ENCODE measurements around the gene CDC42EP2. TPM values are rescaled to one million over a fixed set of nuclear protein-coding genes. Genes with fewer than 3 reads are reported as not detected.
"Not testable (repeated sequence)": the region's sequence is repeated elsewhere in the genome, so short reads cannot be mapped to it uniquely, and the experiment has no call there.

CDC42EP2 gene
- total RNA-seq, 1 donor from 2014 or later, result 13.0 TPM

DNA sequence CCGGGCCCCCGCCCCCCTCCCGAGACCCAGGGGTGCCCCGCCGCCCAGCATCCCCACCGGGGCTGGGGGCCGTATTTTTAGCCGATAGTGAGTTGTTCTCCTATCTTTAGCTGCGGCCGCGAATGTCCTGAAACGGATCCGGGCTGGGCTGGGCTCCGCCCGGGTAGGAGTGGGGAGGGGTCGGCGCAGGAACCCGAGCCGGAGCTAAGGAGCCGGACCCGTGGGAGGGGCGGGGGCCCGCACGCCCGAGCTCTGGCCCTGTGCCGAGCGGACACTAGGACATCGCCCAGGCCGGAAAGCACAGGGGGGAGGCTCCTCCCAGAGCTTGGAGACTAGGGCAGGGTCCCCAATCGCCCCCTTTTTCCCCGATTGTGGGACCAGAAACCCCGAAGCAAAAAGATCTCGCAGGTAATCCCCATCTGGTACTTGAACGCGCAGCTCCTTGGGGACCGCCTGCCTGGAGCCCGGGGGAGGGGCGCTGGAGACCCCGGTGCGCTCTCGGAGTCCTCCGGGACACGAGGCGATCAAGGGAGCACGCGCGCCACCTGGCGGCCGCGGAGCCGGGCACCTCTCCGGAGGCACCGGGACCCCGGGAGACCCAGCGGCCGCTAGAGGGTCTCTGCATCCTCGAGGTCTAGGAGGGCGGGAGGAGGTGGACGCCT lies 669 bp downstream of the CDC42EP2 start:
- ATAC-seq, result peak; percentile 67
- DNase-seq, result peak; percentile 94
- intact Hi-C loops (cut with micrococcal nuclease), result loop anchor here (2.0 kb wide), 1 partner anchor 41 kb away; no protein-coding TSS in a partner anchor

DNA sequence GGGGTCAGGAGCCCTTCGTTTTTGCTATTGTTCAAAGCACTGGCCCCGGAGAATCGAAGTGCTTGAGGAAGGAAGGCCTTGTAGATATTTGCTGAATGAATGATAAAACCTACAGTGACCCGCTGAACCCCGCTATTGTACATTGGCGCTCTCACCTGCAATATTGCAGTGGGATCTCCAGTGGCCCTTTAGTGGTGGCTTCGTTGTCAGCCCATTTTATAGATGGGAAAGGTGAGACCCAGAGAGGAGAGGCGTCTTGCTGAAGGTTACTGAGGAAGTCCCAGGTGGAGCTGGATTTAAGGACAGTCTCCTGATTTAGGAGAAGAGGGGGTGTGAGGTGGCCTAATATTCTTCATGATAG lies 1.2 kb downstream of the CDC42EP2 start:
- DNase-seq (no peak), ATAC-seq (no peak)
- intact Hi-C loops (cut with micrococcal nuclease), result loop anchor here (2.0 kb wide), 1 partner anchor 41 kb away; no protein-coding TSS in a partner anchor

DNA sequence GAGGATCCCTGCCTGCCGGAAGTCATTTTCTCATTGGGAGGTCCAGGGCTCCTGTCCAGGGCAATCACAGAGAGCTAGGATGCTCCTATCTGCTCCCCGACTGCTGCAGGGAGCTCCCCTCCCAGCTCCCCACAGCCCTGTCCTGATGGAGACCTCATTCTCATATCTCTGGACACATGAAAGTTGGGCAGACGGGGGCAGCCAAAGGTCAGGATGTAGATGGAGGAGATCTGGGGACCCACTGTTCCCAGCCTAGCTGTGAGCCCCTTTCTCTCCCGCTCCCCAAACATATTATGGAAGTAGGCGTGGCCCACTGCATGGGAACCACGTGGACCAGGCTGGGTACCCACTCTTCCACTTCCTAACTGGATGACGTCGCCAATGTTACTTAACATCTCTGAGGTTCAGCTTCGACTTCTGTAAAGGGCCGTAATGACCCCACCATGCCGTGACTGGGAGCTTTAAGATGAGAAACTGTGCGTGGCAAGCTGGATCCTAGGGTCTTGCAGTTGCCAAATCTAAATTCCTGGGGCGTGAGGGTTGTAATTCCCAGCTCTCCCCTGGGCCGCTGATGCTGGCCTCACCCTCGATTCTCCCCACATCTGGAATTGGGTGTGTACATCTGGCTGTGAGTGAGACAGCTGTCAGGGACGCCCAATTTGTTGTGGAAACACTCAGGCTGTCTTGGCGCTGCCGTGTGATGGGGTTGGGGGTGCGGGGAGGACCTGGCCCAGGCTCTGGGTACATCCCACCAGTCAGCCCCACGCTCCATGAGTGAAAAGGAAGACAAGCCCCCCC lies 1.8 kb downstream of the CDC42EP2 start:
- DNase-seq (peak; percentile 75), ATAC-seq (peak; percentile 45)
- intact Hi-C loops (cut with micrococcal nuclease), result no loop called here

DNA sequence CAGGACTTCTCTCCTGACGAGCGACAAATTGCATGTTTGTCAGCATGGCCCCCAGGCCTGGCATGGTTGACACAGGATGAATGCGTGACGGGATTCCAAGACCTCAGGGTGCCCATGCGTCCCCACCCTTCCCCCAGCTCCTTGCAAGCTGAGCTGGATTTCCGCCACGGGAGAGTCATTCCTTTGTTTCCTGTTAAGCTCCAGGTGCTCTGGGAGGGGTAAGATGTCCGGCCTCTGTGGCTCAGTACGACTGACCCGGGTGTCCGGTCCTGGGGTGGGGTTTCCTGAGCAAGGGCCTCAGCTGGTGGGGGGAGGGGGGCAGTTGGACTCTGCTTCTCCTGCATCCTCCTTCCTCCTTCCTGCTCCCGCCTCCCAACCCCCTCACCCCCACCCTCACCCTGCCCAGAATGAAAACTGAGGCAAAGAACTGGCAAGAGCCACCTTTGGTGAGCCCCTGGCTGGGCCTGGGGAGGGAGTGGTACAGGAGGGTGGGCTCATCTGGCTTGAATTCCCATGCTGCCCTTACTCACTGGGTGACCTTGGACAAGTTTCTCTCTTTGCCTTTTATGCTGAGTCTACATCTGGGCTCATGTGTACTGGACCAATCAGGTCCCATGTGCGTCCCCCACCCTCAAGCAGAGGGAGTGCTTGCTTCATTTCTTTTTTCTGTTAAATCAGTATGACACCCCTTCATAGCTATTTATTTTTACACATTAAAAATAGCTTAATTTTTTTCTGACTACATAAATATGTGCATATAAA lies 2.5 kb downstream of the CDC42EP2 start:
- intact Hi-C loops (cut with micrococcal nuclease), result no loop called here
- ATAC-seq, result peak; percentile 31
- DNase-seq, result peak; percentile 80

DNA sequence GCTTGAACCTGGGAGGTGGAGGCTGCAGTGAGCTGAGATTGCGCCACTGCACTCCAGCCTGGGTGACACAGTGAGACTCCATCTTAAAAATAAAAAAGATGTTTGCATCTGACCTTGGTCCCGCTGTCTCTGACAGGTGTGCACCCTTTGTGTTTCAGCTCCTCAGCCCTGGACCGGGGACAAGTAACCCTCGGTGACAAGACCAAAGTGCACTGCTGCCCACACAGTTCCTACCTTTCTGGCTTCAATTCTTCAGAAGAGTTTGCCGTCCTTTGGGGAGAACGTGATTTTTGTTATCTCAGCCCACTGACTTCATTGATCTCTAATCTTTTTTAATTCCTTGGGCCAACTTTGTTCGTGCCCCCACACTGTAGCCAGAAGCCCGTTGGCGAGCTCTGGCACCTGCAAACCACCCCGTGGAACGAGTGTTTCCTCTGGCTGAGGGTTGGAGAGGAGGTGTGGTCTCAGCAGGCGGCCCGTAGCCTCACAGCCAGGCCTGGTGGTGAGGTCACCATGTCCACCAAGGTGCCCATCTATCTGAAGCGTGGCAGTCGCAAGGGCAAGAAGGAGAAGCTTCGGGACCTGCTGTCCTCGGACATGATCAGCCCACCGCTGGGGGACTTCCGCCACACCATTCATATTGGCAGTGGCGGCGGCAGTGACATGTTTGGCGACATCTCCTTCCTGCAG lies 5.9 kb downstream of the CDC42EP2 start:
- ATAC-seq (no peak), DNase-seq (peak; percentile 31)
- intact Hi-C loops (cut with micrococcal nuclease), result no loop called here

DNA sequence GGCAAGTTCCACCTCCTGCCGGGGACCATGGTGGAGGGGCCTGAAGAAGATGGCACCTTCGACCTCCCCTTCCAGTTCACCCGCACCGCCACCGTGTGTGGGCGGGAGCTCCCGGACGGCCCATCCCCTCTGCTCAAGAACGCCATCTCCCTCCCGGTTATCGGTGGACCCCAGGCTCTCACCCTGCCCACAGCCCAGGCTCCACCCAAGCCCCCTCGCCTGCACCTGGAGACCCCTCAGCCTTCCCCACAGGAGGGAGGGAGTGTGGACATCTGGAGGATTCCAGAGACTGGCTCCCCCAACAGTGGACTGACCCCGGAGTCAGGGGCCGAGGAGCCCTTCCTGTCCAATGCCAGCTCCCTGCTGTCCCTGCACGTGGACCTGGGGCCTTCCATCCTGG lies 6.4 kb downstream of the CDC42EP2 start:
- intact Hi-C loops (cut with micrococcal nuclease), result no loop called here
- DNase-seq, result peak; percentile 23
- ATAC-seq, result no peak

DNA sequence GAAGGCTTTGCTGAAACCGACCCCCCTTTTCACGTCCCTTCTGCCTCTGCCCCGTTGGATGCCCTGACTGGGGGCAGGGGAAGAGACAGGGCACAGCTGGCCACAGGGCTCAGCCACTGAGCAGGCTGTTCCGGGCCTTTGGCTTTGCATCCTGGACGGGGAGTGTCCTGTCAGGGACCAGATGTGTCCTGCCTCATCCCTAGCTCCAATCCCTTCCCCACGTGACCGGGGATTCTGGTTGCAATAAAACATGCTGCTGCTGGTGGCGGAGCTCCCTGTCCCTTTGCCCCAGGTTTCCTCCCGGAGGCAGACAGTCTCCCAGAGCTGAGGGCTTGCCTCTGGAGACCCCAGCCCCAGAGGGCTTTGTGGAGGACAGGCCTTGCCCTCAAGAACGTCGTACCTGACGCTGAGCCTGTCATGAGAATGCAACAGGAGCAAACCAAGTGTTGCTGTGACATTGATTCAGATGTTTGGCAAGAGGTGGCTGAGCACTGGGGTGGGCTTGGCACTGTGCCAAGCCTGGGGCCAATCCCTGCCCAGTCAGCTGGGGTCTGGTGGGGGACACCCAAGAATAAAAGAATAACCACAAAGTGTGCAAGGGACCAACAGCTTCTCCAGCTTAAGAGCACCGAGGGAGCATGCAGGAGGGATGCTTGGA lies 7.3 kb downstream of the CDC42EP2 start:
- intact Hi-C loops (cut with micrococcal nuclease), result no loop called here
- ATAC-seq, result peak; percentile 2
- DNase-seq, result peak; percentile 30

DNA sequence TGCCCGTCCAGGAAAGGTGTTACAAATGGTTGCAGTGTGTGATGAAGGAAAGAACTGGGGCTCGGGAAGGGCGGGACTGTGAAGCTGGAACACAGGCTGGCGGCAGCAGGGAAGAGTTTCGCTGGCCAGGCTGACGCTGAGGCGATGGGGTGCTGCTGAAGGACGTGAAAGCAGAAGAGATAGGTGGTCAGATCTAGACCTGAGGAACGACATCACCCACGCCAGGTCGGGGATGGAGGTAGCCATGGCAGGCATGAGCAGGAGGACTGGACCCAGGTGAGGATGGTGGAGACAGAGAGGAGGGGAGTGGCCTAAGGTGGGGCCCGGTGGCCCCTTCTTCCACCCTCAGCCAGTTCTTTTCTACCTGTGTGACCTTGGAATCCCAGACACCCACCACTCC lies 9.1 kb downstream of the CDC42EP2 start:
- no peak for DNase-seq
- ATAC-seq, result peak; percentile 24
- intact Hi-C loops (cut with micrococcal nuclease), result no loop called here

DNA sequence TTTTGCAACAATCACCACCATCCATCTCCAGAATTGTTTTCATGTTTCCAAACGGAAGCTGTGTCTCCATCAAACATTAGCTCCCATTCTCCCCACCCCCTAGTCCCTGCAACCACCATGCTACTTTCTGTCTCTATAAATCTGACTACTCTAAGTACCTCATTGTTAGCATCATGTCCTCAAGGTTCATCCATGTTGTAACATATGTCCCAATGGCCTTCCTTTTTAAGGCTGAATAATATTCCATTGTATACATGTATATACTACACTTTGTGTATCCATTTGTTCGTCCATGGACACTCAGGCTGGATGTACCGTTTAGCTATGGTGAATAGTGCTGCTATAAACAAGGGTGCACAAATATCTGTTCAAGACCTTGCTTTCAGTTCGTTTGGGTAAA lies 10.8 kb downstream of the CDC42EP2 start:
- ATAC-seq (no peak), DNase-seq (no peak)
- intact Hi-C loops (cut with micrococcal nuclease), result no loop called here

DNA sequence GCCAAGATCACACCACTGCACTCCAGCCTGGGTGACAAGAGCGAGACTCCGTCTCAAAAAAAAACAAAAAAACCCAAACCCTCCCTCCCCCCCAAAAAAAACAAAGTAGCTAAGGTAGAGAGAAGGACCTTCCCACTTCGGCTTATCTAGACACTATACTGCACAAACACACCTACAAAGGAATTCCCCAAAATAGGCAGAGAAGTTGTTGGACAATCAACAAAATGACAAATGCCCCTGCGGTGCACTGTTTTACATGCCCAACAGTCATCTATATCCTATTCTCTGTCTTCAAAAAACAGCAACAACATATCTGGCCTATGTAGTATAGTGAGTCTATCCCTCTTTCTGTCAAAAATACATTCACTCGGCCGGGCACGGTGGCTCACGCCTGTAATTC lies 12.4 kb downstream of the CDC42EP2 start:
- ATAC-seq, result no peak
- DNase-seq, result no peak
- intact Hi-C loops (cut with micrococcal nuclease), result no loop called here

DNA sequence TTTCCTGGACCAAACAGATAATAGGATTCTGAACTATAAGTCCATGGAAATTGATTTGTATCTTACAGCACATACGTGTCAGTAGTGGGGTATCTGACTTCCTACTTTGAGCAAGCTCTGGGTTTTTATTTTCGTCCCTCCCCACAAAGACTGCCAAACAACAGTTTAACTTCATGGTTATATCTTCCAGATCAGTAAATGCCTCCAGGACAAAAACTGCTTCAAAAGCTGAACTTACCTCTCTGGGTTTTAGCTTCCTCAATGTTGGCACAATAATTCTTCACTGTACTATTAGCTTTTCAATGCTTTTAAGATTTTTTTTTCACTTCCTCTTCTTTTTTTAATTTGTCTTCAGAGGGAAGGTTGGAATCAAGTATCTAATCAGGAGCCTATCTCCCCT lies 14.8 kb downstream of the CDC42EP2 start:
- ATAC-seq (no peak), DNase-seq (no peak)
- intact Hi-C loops (cut with micrococcal nuclease), result no loop called here

DNA sequence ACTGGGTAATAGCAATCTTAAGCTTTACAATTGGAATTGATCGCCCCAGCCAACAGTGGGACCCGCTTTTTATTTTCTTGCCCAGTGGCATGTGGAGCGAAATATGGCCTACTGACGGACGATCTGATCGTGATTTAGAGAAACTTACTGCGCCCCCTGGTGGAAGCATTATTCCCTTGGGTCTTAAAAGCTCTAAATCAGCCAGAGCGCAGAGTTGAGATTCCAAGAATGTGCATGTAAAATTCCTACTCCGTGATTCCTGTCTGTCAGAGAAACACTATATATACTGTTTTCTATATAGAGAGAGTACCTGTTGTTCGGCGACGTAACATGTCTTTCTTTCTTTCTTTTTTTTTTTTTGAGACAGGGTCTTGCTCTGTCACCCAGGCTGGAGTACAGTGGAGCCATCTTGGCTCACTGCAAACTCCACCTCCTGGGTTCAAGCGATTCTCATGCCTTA lies 15.3 kb downstream of the CDC42EP2 start:
- intact Hi-C loops (cut with micrococcal nuclease), result no loop called here
- DNase-seq, result peak; percentile 70
- ATAC-seq, result peak; percentile 23

DNA sequence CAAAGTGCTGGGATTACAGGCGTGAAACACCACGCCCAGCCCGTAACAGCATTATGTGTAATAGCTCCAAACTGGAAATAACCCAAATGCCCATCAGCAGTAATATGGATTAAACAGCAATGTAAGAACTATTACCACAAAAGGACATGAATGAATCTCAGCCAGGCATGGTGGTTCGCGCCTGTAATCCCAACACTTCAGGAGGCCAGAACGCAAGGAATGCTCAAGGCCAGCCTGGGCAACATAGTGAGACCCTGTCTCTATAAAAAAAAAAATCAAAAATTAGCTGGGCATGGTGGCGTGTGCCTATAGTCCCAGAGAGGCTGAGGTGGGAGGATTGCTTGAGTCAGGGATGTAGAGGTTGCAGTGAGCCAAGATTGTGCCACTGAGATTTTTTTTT lies 15.9 kb downstream of the CDC42EP2 start:
- intact Hi-C loops (cut with micrococcal nuclease), result no loop called here
- DNase-seq (no peak), ATAC-seq (no peak)

DNA sequence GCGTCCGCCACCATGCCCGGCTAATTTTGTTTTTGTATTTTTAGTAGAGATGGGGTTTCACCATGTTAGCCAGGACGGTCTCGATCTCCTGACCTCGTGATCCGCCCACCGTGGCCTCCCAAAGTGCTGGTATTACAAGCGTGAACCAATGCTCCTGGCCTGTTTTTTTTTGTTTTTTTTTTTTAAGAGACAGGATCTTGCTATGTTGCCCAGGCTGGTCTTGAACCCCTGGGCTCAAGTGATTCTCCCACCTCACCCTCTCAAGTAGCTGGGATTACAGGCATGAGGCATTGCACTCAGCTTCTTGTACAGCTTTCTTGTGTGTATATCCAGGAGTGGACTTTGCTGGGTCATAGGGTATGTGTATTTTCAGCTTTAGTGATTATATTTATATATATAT lies 17.9 kb downstream of the CDC42EP2 start:
- DNase-seq; intact Hi-C loops (cut with micrococcal nuclease); ATAC-seq: not testable (repeated sequence)

DNA sequence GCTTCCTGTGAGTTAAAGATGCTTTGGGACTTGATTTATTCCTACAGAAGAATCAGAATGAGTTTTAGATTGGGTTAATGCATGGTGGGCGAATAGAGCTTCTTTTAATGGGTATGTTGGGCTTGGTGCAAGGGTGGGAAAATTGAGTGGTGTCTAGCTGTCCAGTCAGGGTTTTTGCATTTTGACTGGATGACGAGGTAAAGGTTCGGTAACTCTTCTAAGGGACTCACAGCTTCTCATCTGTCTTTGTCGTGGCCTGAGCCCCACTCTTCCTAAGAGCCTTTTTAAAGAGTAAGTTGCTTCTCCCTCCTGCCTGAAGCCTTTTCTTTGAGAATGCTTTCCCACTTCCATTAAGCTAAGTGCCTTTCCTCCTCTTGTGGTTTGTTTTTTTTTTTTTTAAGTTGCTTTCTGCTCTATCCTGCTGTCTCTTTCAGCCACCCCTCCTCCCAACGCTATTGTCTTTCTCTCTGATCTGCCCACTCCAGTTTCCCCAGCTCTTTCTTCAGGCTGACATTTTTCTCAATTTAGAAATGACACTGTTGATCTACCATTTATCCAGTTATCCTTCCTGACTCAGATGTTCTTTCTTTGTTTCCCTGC lies 20.1 kb downstream of the CDC42EP2 start:
- ATAC-seq, result no peak
- intact Hi-C loops (cut with micrococcal nuclease), result no loop called here
- no peak for DNase-seq

DNA sequence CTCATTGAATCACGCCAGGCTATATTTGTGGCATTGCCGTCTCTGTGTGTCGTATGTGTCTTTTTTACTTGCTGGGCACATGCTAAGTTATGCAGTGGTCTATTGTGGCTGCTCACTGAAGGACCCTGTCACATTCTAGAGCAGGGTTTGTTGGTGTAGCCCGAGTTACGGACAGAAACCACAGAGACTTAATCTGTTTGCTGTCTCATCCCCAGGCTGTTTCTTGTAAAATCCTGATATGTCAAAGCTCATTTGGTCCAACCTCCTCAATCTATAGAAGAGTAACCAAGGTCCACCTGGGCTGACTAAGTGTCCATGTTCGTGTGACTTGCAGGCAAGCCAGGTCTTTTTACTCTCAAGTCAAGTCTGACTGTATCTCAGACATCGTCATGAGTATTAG lies 24.0 kb downstream of the CDC42EP2 start:
- intact Hi-C loops (cut with micrococcal nuclease), result no loop called here
- no peak for ATAC-seq
- no peak for DNase-seq

DNA sequence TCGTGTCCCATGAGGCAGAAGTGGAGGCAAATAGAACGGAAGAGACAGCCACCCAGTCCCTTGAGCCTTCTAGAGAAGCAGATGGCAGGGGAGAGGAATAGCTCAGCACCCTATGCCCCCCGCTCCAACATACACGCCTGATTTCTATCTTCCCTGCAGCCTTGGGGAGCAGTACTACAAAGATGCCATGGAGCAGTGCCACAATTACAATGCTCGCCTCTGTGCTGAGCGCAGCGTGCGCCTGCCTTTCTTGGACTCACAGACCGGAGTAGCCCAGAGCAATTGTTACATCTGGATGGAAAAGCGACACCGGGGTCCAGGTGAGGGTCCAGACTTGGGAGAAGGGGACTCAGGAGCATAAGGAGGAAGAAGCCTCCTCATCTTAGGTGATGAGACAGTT lies 25.6 kb downstream of the CDC42EP2 start:
- no peak for DNase-seq
- intact Hi-C loops (cut with micrococcal nuclease), result no loop called here
- ATAC-seq, result no peak

DNA sequence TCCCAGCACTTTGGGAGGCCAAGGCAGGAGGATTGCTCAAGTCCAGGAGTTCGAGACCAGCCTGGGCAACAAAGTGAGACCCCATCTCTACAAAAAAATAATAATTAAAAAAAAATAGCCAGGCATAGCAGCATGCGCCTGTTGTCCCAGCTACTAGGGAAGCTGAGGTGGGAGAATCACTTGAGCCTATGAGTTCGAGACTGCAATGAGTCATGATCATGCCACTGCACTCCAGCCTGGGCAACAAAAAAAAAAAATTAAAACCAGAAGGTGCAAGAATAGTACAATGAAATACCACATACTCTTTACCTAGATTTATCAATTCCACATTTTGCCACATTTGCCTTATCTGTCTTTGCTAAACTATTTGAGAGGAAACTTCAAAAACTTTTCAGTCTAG lies 27.2 kb downstream of the CDC42EP2 start:
- ATAC-seq, result no peak
- intact Hi-C loops (cut with micrococcal nuclease), result no loop called here
- DNase-seq, result no peak

DNA sequence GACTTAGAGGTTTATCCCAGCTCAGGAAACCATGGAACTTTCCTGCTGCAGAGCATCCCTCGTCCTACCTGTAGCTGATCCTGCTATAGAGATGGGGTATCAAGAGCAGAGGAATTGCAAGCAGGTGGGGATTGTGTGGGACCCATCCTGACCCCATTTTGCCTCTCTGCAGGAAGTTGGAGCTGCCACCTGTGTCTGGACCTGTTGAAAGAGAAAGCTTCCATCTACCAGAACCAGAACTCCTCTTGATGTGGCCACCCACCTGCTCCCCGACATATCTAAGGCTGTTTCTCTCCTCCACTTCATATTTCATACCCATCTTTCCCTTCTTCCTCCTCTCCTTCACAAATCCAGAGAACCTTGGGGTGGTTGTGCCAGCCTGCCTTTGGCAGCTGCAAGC lies 36.8 kb downstream of the CDC42EP2 start:
- intact Hi-C loops (cut with micrococcal nuclease), result no loop called here
- DNase-seq (no peak), ATAC-seq (no peak)
